ENCODE data around the gene GRM7.

The GRM7 gene

GRCh38 chr3:7607676-7608075, 746.8 kb downstream of the GRM7 start:
- DNase-seq, result no peak

DNA sequence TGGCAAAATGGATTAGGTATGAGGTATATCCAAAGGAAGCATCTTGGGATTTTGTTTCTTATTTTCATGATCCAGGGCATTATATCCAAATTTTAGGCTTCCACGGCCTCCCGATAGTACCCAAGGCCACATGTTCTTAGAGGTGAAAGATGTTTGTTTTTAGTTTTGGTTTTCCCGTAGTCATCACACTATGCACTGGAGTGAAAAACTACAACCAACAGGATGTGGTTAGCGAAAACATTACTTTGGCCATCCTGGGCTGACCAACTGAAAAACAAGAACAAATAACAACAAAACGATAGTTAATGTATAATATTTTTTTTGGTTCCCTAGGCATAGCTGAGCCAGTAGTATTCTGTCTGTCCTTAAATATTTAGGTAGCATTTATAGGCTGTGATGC, 749.7 kb downstream of the GRM7 start:
- DNase-seq, result no peak

GRCh38 chr3:7615043-7615442, 754.1 kb downstream of the GRM7 start:
- no peak for DNase-seq

GRCh38 chr3:7618606-7619005, 757.7 kb downstream of the GRM7 start:
- no peak for DNase-seq

- DNase-seq, result no peak
These were observed 759.5 kb downstream of the GRM7 start for GRCh38 chr3:7620401-7620800.

- DNase-seq, result no peak
These were observed 760.2 kb downstream of the GRM7 start for GRCh38 chr3:7621046-7621630.

GRCh38 chr3:7621651-7622050, 760.7 kb downstream of the GRM7 start:
- DNase-seq, result no peak

DNA sequence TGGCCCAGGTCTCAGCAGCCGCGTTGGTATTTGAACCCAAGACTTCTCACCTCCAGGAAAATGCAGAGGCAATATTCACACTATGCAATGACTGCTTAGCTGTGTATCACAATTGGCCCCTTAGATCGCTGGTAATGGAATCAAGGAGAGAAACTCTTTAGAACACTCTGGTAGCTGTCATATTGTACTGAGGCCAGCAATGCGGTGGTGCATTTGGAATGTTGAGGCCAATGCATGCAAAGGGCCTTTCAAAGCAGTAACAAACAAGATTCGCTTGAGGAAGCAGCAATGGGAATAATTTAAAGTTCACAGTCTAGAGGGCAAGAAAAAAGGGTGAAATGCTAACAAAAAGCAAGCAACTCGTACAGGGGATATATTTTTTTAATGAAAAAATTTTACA, 764.1 kb downstream of the GRM7 start:
- DNase-seq, result no peak

- peak; percentile 81 for DNase-seq
These were observed 769.5 kb downstream of the GRM7 start for GRCh38 chr3:7630351-7630911.

DNA sequence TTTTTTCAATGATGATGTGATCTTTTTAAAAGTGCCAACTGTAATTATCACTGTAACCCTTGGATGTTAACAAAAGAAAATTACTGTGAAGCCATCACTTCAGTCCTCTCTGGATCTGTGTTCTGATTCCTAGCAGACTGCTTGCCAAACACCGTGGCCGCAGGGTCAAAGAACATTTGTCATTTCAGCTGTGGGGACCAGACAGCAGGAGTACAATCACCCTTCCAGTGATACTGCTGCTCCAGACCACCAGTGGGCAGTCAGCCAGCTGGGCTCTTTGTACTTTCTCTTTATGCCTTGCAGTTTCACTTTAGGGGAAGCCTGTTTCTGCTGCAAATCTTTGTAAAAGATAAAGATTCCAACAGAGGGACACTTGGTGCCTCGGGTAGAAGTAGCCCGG, 770.0 kb downstream of the GRM7 start:
- peak; percentile 88 for DNase-seq

- no peak for DNase-seq
These were observed 771.4 kb downstream of the GRM7 start for GRCh38 chr3:7632305-7632704.

- DNase-seq, result no peak
These were observed 776.8 kb downstream of the GRM7 start for GRCh38 chr3:7637694-7638093.

- no peak for DNase-seq
These were observed 777.2 kb downstream of the GRM7 start for GRCh38 chr3:7638103-7638502.

DNA sequence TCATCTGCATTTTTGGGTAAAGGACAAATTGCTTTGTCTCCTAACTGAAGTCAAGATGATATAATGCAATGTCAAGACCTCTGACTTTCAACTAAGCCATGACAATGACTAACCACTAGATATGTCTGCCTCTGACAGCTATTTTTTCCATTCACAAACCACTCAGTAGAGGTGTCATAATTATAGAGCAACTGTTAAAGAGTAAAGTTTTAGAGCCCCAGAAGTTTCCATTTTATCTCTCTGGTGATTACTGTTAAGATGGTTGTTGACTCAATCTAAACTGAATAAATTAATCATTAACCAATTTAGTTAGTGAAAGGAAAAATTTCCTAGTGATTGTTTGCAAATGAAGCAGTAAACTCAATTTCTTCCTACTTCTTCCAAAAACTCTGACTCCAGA, 779.9 kb downstream of the GRM7 start:
- DNase-seq, result no peak

DNA sequence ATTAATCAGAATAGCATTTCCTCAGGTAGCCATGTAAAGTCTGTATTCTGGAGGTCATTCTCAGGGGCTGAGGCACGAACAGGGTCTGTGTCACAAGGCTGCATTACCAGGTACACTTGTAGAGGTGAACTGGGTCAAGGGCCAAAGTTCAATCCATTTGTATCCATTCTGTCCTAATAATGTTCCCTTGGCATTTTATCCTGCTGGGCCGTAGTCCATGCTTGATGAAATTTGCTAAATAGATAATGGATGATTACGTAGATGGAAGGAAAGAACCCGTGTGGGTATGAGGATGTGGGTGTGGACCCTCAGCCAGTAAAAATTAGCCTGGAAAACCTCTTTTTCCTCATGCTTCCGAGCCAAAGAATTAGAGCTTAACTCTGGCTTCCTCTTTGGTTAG, 785.9 kb downstream of the GRM7 start:
- DNase-seq, result no peak

DNA sequence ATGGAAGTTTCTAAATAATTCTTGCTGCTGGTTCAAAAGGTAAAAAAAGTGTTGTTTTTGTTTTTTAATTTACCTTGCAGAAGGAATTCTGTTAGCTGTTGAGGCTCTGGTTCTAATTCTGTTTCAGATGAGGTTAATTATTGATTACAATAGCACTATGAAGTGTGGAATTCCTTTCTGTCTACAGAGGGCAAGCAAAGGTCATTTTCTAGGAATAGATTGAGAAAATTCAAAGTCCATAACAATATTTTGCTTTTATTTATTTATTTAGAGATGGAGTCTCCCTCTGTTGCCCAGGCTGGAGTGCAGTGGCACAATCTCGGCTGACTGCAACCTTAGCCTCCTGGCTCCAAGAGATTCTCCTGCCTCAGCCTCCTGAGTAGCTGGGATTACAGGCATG, 789.6 kb downstream of the GRM7 start:
- DNase-seq, result no peak

- DNase-seq, result no peak
These were observed 790.4 kb downstream of the GRM7 start for GRCh38 chr3:7651274-7651673.

DNA sequence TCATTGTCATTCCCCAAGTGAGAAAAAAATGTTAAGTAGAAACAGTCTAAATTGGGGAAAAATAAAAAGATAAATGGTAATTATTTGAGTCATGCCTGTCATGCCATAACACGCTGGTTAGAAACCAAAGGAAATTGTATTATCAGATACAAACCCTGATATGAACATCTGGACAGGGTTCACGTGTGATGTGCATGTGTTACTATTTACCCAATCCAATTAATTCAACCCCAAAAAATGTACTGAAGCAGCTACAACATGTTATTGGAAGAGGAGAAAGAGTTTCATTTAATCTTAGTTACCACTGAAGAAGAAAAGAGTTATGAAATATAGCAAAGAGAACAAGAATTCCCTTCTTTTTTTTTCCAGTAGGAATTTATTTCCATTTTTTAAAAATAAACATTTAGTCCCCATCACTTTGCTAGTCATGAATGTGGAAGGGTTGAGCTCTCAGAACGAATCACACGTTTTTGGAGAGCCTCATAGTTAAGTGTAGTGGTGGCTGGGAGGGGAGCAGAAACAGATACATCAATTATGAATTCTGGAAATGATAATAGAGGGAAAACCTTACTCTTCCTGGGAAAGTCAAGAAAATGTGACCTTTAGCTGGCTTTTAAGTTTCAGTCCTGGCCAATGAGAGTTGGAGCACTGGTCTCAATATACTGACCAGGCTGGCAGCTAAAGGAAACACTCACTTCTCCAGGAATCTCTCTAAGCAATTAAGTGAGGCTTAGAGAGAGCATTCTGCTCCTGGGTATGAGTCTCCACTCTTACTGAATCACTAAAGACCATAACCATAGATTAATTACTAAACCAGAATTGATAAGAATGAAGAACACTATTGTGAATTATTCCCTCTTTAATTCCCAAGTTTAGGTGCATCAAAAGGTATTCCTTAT, 796.5 kb downstream of the GRM7 start:
- no peak for DNase-seq

- DNase-seq, result no peak
These were observed 797.4 kb downstream of the GRM7 start for GRCh38 chr3:7658294-7658693.

- no peak for DNase-seq
These were observed 798.2 kb downstream of the GRM7 start for GRCh38 chr3:7659079-7659478.

DNA sequence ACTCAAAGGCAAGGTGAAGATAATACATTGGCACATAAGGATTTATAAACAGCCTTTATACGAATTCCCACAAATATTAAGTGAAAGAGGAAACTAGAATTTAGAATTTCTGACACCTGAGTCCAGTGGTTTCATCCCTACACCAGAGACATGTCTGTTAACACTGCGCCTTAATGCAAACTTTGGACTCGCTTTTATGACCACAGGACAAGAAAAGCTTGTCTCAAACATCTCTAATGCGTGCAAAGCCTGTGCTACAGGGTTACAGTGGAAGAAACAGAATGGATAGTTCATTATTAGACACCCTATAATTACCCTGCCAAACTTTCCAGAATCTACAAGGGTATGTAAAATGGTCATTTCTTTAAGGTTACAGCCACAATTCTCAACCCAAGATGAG, 802.9 kb downstream of the GRM7 start:
- no peak for DNase-seq

- DNase-seq, result no peak
These were observed 806.9 kb downstream of the GRM7 start for GRCh38 chr3:7667774-7668173.

DNA sequence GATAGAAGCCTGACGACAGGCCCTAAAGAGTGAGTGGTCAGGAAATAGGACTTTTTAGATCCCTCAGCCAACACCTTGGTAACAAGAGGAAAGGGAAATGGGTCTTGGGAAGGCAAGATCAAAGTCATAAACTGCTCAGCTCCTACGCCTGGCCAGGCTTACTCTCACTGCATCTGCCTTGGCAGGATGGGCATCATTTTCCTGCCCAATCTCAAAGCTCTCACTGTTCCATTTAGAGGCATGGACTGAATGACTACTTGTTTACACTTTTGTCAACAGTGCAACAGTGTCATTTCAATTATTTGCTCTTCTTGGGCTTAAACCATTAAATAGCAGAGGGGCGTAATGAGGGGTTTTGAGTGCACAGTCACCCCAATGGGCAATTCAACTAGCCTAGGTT, 808.7 kb downstream of the GRM7 start:
- DNase-seq, result no peak

DNA sequence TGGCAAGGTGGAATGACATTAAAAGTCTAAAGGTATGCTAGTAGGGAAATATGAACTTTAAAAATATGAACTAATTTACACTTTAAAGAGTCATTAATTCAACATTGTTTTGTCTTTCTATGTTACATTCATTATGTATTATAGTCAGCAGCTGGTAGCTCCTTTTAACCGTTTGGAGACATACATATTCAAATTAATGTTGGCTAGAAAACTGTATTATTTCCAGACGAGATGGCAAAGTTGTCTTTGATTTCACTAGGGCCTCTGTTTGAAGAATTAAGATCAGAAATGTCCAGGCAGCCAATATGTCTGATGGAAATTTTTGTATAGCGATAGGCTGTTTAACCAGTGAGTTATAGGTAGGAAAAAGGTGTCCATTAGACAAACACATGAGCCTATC, 817.6 kb downstream of the GRM7 start:
- DNase-seq, result no peak
